Measurements from ENCODE around the gene GCC2.
"Not testable (repeated sequence)": the region's sequence is repeated elsewhere in the genome, so short reads cannot be mapped to it uniquely, and the experiment has no call there.

The GCC2 gene

DNA sequence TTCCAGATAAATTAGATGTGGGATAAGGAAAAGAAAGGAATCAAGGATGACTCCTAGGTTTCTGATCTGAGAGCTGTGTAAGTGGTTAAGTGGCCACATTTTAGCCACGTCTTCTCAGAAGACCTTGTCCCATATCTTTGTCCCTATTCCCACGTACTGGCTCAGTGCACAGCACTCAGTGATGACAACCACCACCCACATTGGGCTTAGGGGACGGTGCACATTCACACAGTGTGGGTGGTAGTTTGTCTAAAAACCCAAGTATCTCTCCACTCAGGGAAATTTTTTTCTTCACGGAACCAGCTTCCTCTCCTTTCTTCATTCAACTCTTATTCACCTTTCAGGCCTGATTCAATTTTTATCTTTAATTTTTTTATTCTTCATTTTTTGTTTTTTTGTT, 30.6 kb upstream of the GCC2 start:
- Mint-ChIP-seq H3K36me3 (ENCODE audit: low read depth) (no peaks in the 10 kb centered on the region), H3K4me3 (no peak overlapping the region), H3K27me3 (peaks cover 9% of the 10 kb centered on the region), H3K9me3 (no peaks in the 10 kb centered on the region), H3K4me1 (ENCODE audit: low read depth) (no peaks in the 10 kb centered on the region), H3K27ac (no peak overlapping the region)

DNA sequence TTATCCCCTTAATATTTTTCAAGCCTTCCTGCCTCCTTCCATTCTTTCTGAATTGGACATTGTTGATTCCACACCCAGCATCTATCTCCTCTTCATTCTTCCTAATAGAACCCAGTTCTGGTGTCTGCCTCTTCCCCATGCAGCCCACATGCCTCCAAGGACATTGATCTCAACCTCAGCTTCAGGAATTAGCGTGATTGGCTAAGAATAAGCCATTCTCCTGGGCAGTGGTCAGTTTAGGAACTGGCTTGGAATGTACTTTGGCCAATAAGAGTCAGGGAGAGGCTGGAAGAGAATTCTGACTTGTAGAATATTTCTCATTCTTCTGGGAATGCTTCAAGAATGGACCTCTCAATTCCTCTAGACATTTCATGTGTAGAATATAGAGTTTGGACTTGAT, 25.9 kb upstream of the GCC2 start:
- peaks cover 13% of the 10 kb centered on the region for H3K27me3 Mint-ChIP-seq
- no peaks in the 10 kb centered on the region for H3K9me3 Mint-ChIP-seq
- H3K27ac Mint-ChIP-seq, result no peak overlapping the region
- H3K4me3 Mint-ChIP-seq, result no peak overlapping the region
- no peaks in the 10 kb centered on the region for H3K4me1 Mint-ChIP-seq (ENCODE audit: low read depth)
- H3K36me3 Mint-ChIP-seq (ENCODE audit: low read depth), result no peaks in the 10 kb centered on the region

DNA sequence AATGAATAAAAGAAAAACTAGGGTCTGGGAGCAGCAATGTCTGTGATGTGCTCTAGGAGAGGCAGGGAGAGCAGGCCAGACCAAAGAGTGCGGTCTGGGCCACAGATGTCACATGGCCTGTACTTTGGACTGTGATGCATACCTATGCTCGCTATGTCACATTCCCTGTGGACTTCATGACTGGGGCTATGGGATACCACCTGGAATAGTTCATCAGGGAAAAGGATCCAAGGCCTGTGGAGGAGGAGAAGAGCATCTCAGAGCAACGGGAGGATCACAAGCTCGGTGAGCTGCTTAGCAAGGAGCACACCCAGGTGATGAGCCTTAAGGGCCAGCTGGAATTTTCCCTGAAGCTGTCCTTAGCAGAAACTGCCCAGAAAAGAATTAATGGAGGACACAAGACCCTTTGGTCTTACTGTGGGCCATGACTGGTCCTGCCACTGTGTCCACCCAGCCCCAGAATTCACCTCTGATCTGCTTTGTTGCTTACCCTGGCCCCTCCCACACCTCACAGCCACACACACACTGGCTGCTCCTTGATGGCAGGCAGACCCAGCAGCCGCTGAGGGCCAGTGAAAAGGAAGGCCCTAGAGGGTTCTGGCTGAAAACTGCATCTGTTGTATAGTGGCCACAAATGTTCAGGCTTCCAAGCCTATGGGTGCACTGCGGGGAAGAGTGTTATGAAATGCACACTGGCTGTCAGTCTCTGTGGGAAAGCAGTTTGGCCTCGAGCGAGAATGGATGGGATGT, 25.3 kb upstream of the GCC2 start:
- H3K27ac Mint-ChIP-seq, result no peak overlapping the region
- peaks cover 13% of the 10 kb centered on the region for H3K27me3 Mint-ChIP-seq
- H3K36me3 Mint-ChIP-seq (ENCODE audit: low read depth), result no peaks in the 10 kb centered on the region
- no peaks in the 10 kb centered on the region for H3K9me3 Mint-ChIP-seq
- no peak overlapping the region for H3K4me3 Mint-ChIP-seq
- no peaks in the 10 kb centered on the region for H3K4me1 Mint-ChIP-seq (ENCODE audit: low read depth)

DNA sequence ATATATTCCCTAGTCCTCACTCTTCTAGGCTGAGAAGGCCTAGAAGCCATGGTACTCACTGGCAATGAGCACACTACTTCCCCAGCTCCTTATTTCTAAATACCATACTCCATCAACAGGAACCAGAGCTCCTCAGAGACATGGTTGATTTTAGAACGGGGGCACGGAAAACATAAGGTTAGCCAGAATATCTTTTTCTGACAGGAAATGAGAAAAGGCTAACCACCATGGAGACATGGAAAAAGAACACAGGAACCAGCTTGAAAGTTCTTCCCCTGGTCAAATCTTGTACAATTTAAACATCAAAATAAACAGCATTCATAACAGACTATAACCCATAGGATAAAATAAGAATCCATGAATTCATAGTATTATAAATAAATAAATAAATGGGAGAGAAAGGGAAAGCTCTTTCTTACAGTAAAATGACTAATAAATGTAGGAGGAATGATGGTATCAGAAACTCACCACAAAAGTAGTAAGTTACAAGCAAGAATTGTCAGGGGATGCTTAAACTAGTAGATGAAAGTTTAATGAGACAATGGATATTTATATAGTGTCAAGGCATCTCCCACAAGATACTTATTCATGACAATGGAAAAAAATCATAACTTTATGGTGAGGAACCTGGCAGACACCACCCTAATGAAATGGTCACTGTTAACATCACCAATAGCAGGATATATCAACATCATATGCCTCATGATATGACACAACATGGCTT, 20.6 kb upstream of the GCC2 start:
- no peak overlapping the region for H3K27ac Mint-ChIP-seq
- H3K9me3 Mint-ChIP-seq, result no peaks in the 10 kb centered on the region

DNA sequence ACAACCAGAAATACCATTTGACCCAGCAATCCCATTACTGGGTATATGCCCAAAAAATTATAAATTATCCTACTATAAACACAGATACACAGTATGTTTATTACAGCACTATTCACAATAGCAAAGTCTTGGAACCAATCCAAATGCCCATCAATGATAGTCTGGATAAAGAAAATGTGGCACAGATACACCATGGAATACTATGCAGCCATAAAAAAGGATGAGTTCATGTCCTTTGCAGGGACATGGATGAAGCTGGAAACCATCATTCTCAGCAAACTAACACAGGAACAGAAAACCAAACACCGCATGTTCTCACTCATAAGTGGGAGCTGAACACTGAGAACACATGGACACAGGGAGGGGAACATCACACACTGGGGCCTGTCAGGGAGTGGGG, 13.4 kb upstream of the GCC2 start:
- not testable (repeated sequence) for H3K27me3 Mint-ChIP-seq; H3K9me3 Mint-ChIP-seq; H3K27ac Mint-ChIP-seq; H3K36me3 Mint-ChIP-seq (ENCODE audit: low read depth); H3K4me3 Mint-ChIP-seq
- peaks cover 14% of the 10 kb centered on the region for H3K4me1 Mint-ChIP-seq (ENCODE audit: low read depth)

More for the DNA sequence above, 20.6 kb upstream of the GCC2 start:
- no peaks in the 10 kb centered on the region for H3K36me3 Mint-ChIP-seq (ENCODE audit: low read depth)
- H3K4me1 Mint-ChIP-seq (ENCODE audit: low read depth), result no peaks in the 10 kb centered on the region
- no peak overlapping the region for H3K4me3 Mint-ChIP-seq
- peaks cover 4% of the 10 kb centered on the region for H3K27me3 Mint-ChIP-seq

DNA sequence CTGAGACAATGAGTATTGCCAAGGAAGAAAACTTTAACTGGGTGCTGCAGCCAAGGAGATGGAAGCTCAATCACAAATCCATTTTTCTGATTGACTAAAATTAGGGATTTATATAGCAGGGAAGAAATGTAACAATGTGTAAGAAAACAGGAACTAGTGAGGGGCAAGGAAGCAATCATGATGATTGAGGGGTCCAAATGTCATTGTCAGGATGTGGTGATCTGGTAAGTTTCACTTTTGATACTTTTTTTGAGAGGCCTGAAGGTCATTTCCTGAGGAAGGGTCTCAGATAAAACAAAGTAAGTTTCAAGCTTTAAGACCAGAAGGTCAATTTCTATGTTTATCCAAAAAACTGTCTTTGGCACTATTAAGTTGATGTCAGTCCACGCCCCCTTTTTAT, 12.0 kb upstream of the GCC2 start:
- Mint-ChIP-seq H3K36me3 (ENCODE audit: low read depth) (no peaks in the 10 kb centered on the region), H3K4me1 (ENCODE audit: low read depth) (peaks cover 14% of the 10 kb centered on the region), H3K27me3 (no peaks in the 10 kb centered on the region), H3K4me3 (peak overlapping the region; percentile 17), H3K9me3 (no peaks in the 10 kb centered on the region), H3K27ac (peak overlapping the region; percentile 74)

DNA sequence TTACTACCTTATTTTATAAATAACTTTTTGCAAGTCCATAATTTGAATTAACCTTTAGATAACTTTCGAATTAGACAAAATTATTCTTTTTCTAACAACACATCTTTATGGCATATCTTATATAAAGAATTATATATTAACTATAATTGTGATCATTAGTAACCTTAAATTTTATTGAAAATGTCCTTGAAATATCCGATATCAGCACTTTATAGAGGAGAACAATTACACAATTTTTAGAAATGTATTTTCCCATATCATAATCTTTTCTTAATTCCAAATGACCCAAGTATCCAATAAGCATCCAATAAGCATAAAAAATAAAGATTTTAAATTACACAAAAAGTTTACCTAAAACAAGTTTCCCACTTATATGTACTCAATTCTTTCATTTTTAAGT, 7.3 kb upstream of the GCC2 start:
- H3K27ac Mint-ChIP-seq, result no peak overlapping the region
- H3K9me3 Mint-ChIP-seq, result no peaks in the 10 kb centered on the region
- no peak overlapping the region for H3K4me3 Mint-ChIP-seq
- H3K4me1 Mint-ChIP-seq (ENCODE audit: low read depth), result peaks cover 9% of the 10 kb centered on the region
- no peaks in the 10 kb centered on the region for H3K27me3 Mint-ChIP-seq
- no peaks in the 10 kb centered on the region for H3K36me3 Mint-ChIP-seq (ENCODE audit: low read depth)

DNA sequence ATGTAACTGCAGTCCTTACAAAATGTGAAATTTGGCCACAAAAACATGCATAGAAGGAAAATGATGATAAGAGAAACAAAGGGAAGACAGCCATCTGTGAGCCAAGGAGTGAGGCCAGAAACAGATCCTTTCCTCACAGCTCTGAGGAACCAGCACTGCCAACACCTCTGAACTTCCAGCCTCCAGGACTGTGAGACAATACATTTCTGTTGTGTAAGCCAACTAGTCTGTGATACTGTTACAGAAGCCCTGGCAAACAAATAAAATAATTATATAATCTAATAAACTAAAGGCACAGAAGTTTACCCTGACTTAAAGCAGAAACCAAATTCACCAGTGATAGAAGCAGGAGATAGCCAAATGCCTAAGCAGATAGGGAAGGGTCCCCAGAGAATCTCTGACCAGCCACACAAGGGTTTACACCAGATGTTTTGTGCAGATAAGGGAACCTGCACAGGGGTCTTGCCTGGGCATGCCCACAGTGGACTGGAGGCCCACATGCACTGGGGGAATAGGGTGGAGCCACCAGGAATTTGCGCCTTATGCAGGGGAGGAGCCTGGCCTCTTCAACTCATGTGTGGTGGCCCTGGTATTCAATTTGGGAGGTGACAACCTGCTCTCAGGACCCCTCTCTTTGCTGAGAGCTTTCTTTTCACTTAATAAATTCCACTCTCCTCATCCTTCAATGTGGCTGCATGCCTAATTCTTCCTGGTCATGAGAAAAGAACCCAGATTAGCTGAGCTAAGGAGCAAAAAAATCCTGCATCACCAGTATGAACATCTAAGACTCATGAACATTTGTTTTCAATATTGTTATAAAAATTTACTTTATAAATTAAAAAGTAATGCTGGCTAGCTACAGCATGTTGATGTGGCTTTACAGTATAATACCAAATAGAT, 3.8 kb upstream of the GCC2 start:
- Mint-ChIP-seq H3K4me1 (ENCODE audit: low read depth) (peaks cover 24% of the 10 kb centered on the region), H3K36me3 (ENCODE audit: low read depth) (no peaks in the 10 kb centered on the region), H3K4me3 (no peak overlapping the region), H3K27me3 (no peaks in the 10 kb centered on the region), H3K9me3 (no peaks in the 10 kb centered on the region), H3K27ac (no peak overlapping the region)

DNA sequence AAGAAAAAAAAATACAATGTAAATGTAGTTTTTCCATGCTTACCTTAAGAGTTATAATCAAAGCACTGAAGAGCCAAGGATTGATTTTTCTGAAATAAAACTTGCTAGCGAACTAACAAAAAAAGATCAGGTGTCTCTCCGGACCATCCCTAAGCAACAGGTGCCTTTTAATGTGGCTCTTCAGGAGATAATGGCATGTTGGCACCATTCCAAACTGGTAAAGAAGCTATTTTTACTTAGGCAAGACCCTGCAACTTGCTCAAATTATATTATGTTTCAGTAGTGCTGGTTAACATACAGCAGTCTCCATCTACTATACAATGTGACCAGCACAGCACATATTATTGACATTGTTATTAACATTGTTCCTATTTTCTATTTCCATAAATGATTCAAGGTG, 2.3 kb upstream of the GCC2 start:
- H3K4me3 Mint-ChIP-seq, result no peak overlapping the region
- no peak overlapping the region for H3K27ac Mint-ChIP-seq
- peaks cover 6% of the 10 kb centered on the region for H3K36me3 Mint-ChIP-seq (ENCODE audit: low read depth)
- no peaks in the 10 kb centered on the region for H3K27me3 Mint-ChIP-seq
- H3K4me1 Mint-ChIP-seq (ENCODE audit: low read depth), result peaks cover 38% of the 10 kb centered on the region
- H3K9me3 Mint-ChIP-seq, result no peaks in the 10 kb centered on the region

DNA sequence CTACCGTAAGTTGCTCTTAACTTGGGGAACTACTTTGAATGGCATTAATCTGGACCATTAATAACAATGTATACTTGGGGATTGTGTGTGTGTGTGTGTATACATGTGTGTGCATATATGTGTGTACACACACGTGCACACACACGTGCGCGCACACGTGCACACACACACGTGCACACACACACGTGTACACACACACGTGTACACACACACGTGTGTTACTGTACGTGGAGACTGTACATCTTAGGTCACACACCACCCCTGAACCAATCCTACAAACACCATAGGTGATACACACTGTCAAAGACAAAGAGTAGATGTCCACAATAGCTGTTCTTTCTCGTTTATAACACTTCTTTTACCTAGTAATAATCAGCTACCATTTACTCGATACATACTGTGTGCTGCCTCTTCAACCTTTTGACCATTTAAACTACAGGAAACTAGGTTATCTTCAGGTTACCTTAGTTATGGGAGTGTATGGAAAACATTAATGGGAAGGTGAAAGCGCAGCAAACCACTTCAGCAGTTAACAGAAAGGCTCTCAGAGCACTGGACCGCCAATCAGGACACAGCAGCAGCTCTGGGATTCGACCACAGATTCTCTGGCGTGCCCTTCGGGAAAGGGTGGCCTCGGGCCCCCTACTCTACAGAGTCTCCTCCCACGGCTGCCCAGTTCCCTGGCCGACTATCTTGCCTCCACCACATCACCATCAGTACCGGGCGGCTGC, 894 bp upstream of the GCC2 start:
- Mint-ChIP-seq H3K4me3 (peak overlapping the region; percentile 98), H3K27me3 (no peaks in the 10 kb centered on the region), H3K9me3 (no peaks in the 10 kb centered on the region), H3K36me3 (ENCODE audit: low read depth) (peaks cover 14% of the 10 kb centered on the region), H3K27ac (peak overlapping the region; percentile 94), H3K4me1 (ENCODE audit: low read depth) (peaks cover 50% of the 10 kb centered on the region)

DNA sequence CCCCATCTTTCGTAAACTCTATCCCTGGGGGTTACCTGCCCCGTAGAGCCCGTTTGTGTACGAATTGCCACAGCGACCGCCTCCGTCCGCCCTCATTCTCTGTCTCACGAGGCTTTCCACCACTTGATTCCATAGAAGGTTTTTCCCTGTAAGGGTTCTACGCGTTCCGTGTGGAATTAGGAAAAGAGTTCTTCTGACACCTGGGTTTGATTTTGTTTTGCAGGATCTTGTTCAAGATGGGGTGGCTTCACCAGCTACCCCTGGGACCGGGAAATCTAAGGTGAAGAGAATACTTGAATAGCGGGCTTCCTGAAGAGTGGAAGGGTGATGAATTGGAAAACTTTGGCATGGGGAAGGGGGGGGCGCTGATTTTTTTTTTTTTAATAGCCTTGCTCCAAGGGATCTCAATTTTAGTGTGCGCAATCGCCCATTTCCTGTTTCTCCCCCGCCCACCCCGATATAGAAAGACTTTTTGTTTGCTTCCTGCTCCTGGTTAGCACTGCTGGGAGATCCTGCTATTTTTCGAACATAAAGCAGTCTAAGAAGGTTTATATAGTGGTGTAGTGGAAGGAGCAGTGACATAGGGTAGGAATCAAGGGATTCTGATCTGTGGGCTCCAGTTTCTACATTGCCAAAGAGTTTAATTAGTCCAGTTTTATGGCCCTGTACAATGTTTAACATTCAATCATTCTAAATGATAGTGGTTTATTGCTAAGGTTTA, 564 bp downstream of the GCC2 start:
- Mint-ChIP-seq H3K36me3 (ENCODE audit: low read depth) (peaks cover 28% of the 10 kb centered on the region), H3K27ac (peak overlapping the region; percentile 94), H3K9me3 (no peaks in the 10 kb centered on the region), H3K4me1 (ENCODE audit: low read depth) (peaks cover 57% of the 10 kb centered on the region), H3K4me3 (peak overlapping the region; percentile 98), H3K27me3 (no peaks in the 10 kb centered on the region)

DNA sequence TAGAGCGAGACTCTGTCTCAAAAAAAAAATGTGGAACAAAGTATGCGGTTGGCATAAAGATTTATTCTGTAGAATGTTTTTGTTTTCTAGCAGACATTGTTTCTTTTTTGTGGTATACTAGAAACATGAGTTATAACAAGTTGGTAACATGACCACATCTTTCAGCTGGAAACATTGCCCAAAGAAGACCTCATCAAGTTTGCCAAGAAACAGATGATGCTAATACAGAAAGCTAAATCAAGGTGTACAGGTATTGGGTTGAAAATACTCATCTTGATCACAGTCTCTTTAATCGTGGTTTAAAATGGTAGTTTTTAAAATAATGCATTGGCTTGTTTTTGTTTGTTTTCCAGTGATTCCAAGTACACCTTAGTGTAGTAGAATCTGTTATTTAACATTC, 1.9 kb downstream of the GCC2 start:
- peaks cover 59% of the 10 kb centered on the region for H3K4me1 Mint-ChIP-seq (ENCODE audit: low read depth)
- peaks cover 40% of the 10 kb centered on the region for H3K36me3 Mint-ChIP-seq (ENCODE audit: low read depth)
- no peak overlapping the region for H3K4me3 Mint-ChIP-seq
- no peaks in the 10 kb centered on the region for H3K9me3 Mint-ChIP-seq
- H3K27me3 Mint-ChIP-seq, result no peaks in the 10 kb centered on the region
- H3K27ac Mint-ChIP-seq, result no peak overlapping the region

DNA sequence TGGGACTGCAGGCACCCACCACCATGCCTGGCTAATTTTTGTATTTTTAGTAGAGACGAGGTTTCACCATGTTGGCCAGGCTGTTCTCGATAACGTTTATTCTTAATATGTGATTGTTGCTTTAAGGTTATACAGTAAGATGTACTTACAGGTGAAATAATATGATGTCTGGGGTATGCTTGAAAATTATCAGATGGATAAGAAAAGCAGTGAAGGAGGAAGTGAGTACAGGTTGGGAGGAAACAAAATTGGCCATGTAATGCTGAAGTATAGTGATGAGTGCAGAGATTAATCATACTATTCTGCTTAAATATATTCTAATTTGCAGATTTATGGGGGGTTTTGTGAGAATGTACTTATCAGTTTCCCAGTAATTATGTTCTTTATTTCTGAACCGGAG, 3.0 kb downstream of the GCC2 start:
- Mint-ChIP-seq H3K4me1 (ENCODE audit: low read depth) (peaks cover 65% of the 10 kb centered on the region), H3K4me3 (no peak overlapping the region), H3K9me3 (no peaks in the 10 kb centered on the region), H3K27ac (peak overlapping the region; percentile 45), H3K27me3 (no peaks in the 10 kb centered on the region), H3K36me3 (ENCODE audit: low read depth) (peaks cover 50% of the 10 kb centered on the region)

DNA sequence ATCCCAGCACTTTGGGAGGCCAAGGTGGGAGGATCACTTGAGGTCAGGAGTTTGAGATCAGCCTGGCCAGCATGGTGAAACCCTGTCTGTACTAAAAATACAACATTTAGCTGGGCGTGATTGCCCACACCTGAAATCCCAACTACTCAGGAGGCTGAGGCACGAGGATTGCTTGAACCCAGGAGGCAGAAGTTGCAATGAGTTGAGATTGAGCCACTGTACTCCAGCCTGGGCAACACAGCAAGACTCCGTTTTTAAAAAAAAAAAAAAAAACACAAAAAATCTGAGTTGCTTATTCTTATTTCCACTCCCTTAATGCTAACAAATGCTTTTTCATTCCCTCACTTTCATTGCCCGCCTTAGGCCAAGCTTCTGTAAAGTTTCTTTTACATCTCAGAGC, 4.5 kb downstream of the GCC2 start:
- H3K9me3 Mint-ChIP-seq, result peaks cover 11% of the 10 kb centered on the region
- not testable (repeated sequence) for H3K4me3 Mint-ChIP-seq, H3K27me3 Mint-ChIP-seq, H3K27ac Mint-ChIP-seq
- peaks cover 66% of the 10 kb centered on the region for H3K36me3 Mint-ChIP-seq (ENCODE audit: low read depth)
- H3K4me1 Mint-ChIP-seq (ENCODE audit: low read depth), result peaks cover 68% of the 10 kb centered on the region

All from stimulated activated naive CD8-positive, alpha-beta T cell treated with anti-CD3 and anti-CD28 coated beads, Interleukin-15, Interleukin-2, amounts not matched to agents 100 ng/mL and 50 ng/mL, for 24 hours (primary cell).